HG03175 (cell line): ENCODE measurements around the gene SCGB2B2.
"Not testable (repeated sequence)": the region's sequence is repeated elsewhere in the genome, so short reads cannot be mapped to it uniquely, and the experiment has no call there.

ENCODE experiments used
- ATAC-seq: cut with Tn5 transposase; IDR thresholded peaks from one replicate; pipeline ENCODE4 v1.9.1; 2021; ENCODE audit warnings: mild to moderate bottlenecking, moderate library complexity; ENCODE audit not compliant: unreplicated experiment

The SCGB2B2 gene

GRCh38 chr19:34676697-34677385, at the start of gene SCGB2B2:
Gene SCGB2B2, minus strand, starts transcription at chr19:34677159. Its CDS starts 82,596 bp downstream, at chr19:34594563.
- ATAC-seq = peak; percentile 49

- ATAC-seq = no peak
Measured at GRCh38 chr19:34725400-34725799, 48.4 kb upstream of the SCGB2B2 start.

- ATAC-seq = no peak
Measured at GRCh38 chr19:34722353-34722752, 45.4 kb upstream of the SCGB2B2 start.

GRCh38 chr19:34715357-34715756, 38.4 kb upstream of the SCGB2B2 start:
- no peak for ATAC-seq

GRCh38 chr19:34713262-34713637, 36.3 kb upstream of the SCGB2B2 start:
- no peak for ATAC-seq

- ATAC-seq = no peak
Measured at GRCh38 chr19:34712395-34713261, 35.7 kb upstream of the SCGB2B2 start.

GRCh38 chr19:34711890-34712289, 34.9 kb upstream of the SCGB2B2 start:
- ATAC-seq = no peak

GRCh38 chr19:34707661-34708060, 30.7 kb upstream of the SCGB2B2 start:
- ATAC-seq = no peak

- no peak for ATAC-seq
Measured at GRCh38 chr19:34692549-34692948, 15.6 kb upstream of the SCGB2B2 start.

GRCh38 chr19:34690372-34690771, 13.4 kb upstream of the SCGB2B2 start:
- no peak for ATAC-seq

- ATAC-seq = no peak
Measured at GRCh38 chr19:34688592-34688991, 11.6 kb upstream of the SCGB2B2 start.

- ATAC-seq = no peak
Measured at GRCh38 chr19:34687348-34687747, 10.4 kb upstream of the SCGB2B2 start.

- no peak for ATAC-seq
Measured at GRCh38 chr19:34686455-34686854, 9.5 kb upstream of the SCGB2B2 start.

- not testable (repeated sequence) for ATAC-seq
Measured at GRCh38 chr19:34685266-34685665, 8.3 kb upstream of the SCGB2B2 start.

GRCh38 chr19:34681478-34681877, 4.5 kb upstream of the SCGB2B2 start:
- ATAC-seq = no peak

GRCh38 chr19:34678421-34678820, 1.5 kb upstream of the SCGB2B2 start:
- ATAC-seq = no peak

GRCh38 chr19:34678085-34678412, 1.1 kb upstream of the SCGB2B2 start:
- ATAC-seq = no peak

- ATAC-seq = peak; percentile 90
Measured at GRCh38 chr19:34677386-34678084, 576 bp upstream of the SCGB2B2 start, which contains the start of gene ZNF302. Gene ZNF302, plus strand, starts transcription at chr19:34677678. Its CDS starts 1,127 bp downstream, at chr19:34678805.

- no peak for ATAC-seq
Measured at GRCh38 chr19:34675919-34676318, 1.0 kb downstream of the SCGB2B2 start.

GRCh38 chr19:34675250-34675649, 1.7 kb downstream of the SCGB2B2 start:
- ATAC-seq = no peak

- ATAC-seq = no peak
Measured at GRCh38 chr19:34673590-34673989, 3.4 kb downstream of the SCGB2B2 start.

GRCh38 chr19:34671972-34672371, 5.0 kb downstream of the SCGB2B2 start:
- no peak for ATAC-seq
